Pancreas (tissue), 10 donors: ENCODE data around the gene METTL21A. TPM values are rescaled to one million over a fixed set of nuclear protein-coding genes. Genes with fewer than 3 reads are reported as not detected.

Experiments used
- ATAC-seq, 4 donors: fragments of 200-7000 bp; cut with Tn5 transposase; one replicate each; pipeline versions ENCODE4 v1.8.0 to v1.9.1; 2020; ENCODE audit warnings: mild to moderate bottlenecking in 4 of 4, moderate library complexity in 4 of 4
- DNase-seq, 6 donors: peaks; one replicate each; pipeline ENCODE4 v3.0.0-alpha.2; 2020
- FAIRE-seq: peaks from 2 replicates; lab custom pipeline; 2012; peaks lifted over from hg19 to GRCh38; lab: Jason Lieb, UNC
- H3K27ac ChIP-seq, 4 donors: fragments of 200-600 bp; sonication (generic); 1 replicate in 3 of 4; 2 replicates in 1 of 4; pipeline versions ENCODE4 v1.5.0 to v1.8.0; 2020
- H3K27me3 ChIP-seq, 4 donors: fragments of 200-600 bp; one replicate each; pipeline ENCODE4 v1.8.0; 2021
- H3K36me3 ChIP-seq, 3 donors: fragments of 200-600 bp; sonication (generic) in 1 of 3; one replicate each; pipeline versions ENCODE4 v1.5.0 to v1.8.0; 2020 to 2021
- H3K4me1 ChIP-seq, 3 donors: fragments of 200-600 bp; one replicate each; pipeline ENCODE4 v1.8.0; 2021
- H3K4me3 ChIP-seq, 4 donors: fragments of 200-600 bp; sonication (generic) in 2 of 4; one replicate each; pipeline versions ENCODE4 v1.5.0 to v1.8.0; 2020 to 2021
- H3K9me3 ChIP-seq, 4 donors: fragments of 200-600 bp; one replicate each; pipeline ENCODE4 v1.8.0; 2021
- WGBS, 2 donors: extraction: QIAGEN DNeasy Blood & Tissue Kit; methylation state at CpG; one replicate each; pipeline ENCODE4 v1.1.7; 2013; 5-methylcytosine and 5-hydroxymethylcytosine counted together
- intact Hi-C, 3 donors: fragments of 100-400 bp; cut with DNase I; formaldehyde crosslinking; loops; one replicate each; pipeline versions ENCODE4 v1.11.1 to v1.14.2; 2022
- polyA plus RNA-seq, 2 donors: library from polyadenylated mRNA; stranded (reverse); fragments of 200-250 nt; gene quantifications; one replicate each; pipeline ENCODE4 v1.2.3, GENCODE V29; 2013
- total RNA-seq, 6 donors: library from RNA; stranded (reverse); fragmentation: NEBNext Ultra II Directional in 4 of 6; extraction: Animal tissue kit (Norgen Biotek cat#: 25700) in 4 of 6; gene quantifications; one replicate each; pipeline versions ENCODE4 v1.2.1 to v1.2.4, GENCODE V29; 2021 to 2023
- TF ChIP-seq, protein P1 (sequence below), 4 donors: fragments of 200-600 bp; sonication (generic) in 3 of 4; IDR thresholded peaks; one replicate each; pipeline versions ENCODE4 v1.5.0 to v1.8.0; 2021; ENCODE audit warnings: antibody characterized with exemption in 4 of 4
- donor health status: healthy with polysubstance abuse.
- donor health status: DM: no; HTN: no; CAD: no; lungs with moderate emphysema.
- donor health status: DM: no; HTN: no; CAD: no.
- donor health status: control.
- donor health status: control.
- donor health status: Bipolar disorder and iron deficiency.
- donor health status: DM: yes; HTN: yes; CAD: no.
- donor health status: DM: no; HTN: no; CAD: no.
- donor health status: DM: no; HTN: no; CAD: no.
- donor health status: DM: yes; HTN: yes; CAD: no.

The METTL21A gene
- total and polyA plus RNA-seq, 8 donors: 4.2 to 9.1 (median 5.9) TPM

DNA sequence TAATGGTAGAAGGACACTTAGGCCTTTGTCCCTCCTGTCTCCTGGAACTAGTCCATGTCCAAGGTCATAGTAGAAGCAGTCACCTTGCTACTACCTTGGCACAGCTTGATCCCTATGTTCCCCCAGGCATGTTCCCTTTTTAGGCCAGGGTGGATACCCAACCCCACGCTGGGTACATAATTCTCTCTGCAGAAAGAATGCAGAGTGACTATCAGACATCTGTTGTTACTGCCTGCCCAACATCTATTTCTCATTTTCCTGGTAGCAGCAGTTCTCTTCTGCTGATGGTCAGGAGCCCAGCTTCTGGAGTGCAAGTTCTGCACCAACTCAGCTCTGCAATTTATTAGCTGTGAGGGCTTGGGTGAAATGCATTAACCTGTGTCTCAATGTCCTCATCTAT, 4.4 kb upstream of the METTL21A start:
- Histone ChIP-seq H3K9me3 (no peaks in the 10 kb centered on the region), H3K36me3 (no peaks in the 10 kb centered on the region), H3K4me3 (no peak overlapping the region), H3K27ac (no peak overlapping the region), H3K27me3 (no peaks in the 10 kb centered on the region), H3K4me1 (no peaks in the 10 kb centered on the region)
- ATAC-seq: no peak
- 50 to 76% methylated on average over 1 of the region's 1 CpG for WGBS, 2 donors
- FAIRE-seq: no peak
- DNase-seq: no peak
- intact Hi-C loops: no loop called here
- TF ChIP-seq, protein P1, sequence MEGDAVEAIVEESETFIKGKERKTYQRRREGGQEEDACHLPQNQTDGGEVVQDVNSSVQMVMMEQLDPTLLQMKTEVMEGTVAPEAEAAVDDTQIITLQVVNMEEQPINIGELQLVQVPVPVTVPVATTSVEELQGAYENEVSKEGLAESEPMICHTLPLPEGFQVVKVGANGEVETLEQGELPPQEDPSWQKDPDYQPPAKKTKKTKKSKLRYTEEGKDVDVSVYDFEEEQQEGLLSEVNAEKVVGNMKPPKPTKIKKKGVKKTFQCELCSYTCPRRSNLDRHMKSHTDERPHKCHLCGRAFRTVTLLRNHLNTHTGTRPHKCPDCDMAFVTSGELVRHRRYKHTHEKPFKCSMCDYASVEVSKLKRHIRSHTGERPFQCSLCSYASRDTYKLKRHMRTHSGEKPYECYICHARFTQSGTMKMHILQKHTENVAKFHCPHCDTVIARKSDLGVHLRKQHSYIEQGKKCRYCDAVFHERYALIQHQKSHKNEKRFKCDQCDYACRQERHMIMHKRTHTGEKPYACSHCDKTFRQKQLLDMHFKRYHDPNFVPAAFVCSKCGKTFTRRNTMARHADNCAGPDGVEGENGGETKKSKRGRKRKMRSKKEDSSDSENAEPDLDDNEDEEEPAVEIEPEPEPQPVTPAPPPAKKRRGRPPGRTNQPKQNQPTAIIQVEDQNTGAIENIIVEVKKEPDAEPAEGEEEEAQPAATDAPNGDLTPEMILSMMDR (IDR thresholded peaks at IDR 0.05): no peak

DNA sequence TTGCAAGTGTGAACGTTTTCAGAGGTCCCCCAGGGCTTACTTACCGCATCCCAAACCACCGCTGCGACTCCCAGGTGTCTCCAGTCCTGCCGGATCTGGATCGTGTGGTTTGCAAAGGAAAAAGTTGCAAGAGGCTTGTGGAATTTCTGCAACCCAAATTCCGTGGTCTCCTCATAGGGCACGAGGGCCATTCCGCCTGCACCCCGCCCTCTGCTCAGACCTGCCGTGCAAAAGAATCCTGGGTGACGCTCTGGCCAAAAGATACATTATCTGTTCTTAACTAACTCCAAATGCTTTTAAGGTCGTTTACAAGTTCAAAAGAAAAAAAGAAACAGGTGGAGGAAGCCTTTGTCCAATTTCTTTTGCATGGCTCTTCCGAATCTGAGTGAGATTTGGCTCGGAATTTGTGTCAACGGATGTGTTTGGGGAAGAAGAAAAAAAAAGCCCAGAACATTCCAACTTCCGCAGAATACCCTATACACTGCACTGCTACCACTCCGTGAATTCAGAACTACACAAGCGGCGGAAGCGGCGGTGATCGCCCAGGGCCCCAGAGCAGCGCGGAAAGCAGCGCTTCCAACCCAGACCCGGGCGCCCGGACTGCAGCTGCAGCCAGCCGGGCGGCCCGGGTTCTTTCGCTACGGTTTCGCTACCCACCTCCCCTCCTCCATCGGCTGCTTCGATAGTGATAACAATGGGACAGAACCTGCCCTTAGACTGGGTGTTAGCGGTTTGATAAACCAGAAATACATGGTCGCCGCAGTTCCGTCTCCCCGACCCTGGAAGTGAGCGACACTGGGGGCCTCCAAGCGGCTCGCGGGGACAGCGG, 795 bp downstream of the METTL21A start:
- TF ChIP-seq, protein P1 (IDR thresholded peaks at IDR 0.05): no peak
- intact Hi-C loops: no loop called here
- H3K27me3 ChIP-seq: no peaks in the 10 kb centered on the region
- ATAC-seq (peak; percentile 44 to 71 (median 54)), DNase-seq (peak; percentile 46 to 86 (median 64)), FAIRE-seq (no peak)
- H3K9me3 ChIP-seq: no peaks in the 10 kb centered on the region
- peak overlapping the region; percentile 65 to 98 (median 93) for H3K27ac ChIP-seq
- H3K4me1 ChIP-seq: peaks cover 0 to 7% (median 5%) of the 10 kb centered on the region in 3 donors
- no peaks in the 10 kb centered on the region for H3K36me3 ChIP-seq
- WGBS, 2 donors: 1% methylated on average over 47 of the region's 47 CpGs
- H3K4me3 ChIP-seq: peak overlapping the region; percentile 87 to 98 (median 94)

DNA sequence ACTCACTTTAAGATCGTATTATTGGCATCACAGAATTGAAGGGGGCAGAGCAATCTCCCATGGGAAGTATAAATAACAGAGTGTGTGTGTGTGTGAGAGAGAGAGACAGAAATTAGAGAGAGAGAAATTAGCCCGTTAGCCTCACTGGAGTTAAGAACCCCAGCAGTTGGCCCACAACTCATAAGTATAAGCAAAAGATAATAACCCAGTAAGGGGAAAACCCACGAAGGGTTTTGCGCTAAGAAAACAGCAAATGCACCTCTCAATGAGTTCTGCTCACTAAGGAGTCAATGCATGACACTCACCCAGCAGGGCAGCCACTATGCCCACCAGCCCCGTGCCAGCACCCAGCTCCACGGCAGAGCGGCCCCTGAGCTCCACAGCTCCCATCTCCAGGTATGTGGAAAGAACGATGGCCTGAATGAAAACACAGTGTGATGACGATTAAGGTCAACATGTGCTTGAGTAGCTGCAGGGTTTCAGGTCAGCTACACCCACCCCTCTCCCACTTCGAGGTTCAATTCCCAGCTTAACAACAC, 3.6 kb downstream of the METTL21A start:
- Histone ChIP-seq H3K4me1 (peaks cover 0 to 7% (median 5%) of the 10 kb centered on the region in 3 donors), H3K27ac (no peak overlapping the region), H3K27me3 (no peaks in the 10 kb centered on the region), H3K36me3 (no peaks in the 10 kb centered on the region), H3K4me3 (no peak overlapping the region), H3K9me3 (no peaks in the 10 kb centered on the region)
- DNase-seq (no peak), ATAC-seq (no peak), FAIRE-seq (no peak)
- 82 to 88% methylated on average over 10 of the region's 10 CpGs for WGBS, 2 donors
- TF ChIP-seq, protein P1 (IDR thresholded peaks at IDR 0.05): no peak
- intact Hi-C loops: no loop called here

DNA sequence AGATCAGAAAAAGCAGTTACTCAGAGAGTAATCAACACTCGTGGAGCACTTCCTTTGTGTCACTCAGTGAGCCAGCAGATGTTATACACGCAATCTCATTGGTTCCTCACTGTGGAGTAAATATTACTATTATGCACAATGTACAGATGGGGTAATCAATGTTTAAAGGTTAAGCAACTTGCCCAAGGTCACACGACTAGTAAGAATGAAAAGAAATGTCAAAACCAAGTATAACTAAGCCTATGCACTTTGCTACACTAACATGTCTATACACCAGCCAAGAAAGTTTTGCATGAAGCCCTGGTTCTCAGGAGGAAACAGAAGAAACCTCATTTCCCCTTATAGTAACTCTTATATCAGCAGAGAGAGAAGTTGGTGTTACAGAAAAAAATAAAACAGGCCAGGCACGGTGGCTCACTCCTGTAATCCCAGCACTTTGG, 5.4 kb downstream of the METTL21A start:
- H3K4me3 ChIP-seq: no peak overlapping the region
- no peaks in the 10 kb centered on the region for H3K9me3 ChIP-seq
- 44 to 45% methylated on average over 4 of the region's 4 CpGs for WGBS, 2 donors
- ATAC-seq: no peak
- TF ChIP-seq, protein P1 (IDR thresholded peaks at IDR 0.05): no peak
- intact Hi-C loops: no loop called here
- peaks cover 0 to 7% (median 5%) of the 10 kb centered on the region in 3 donors for H3K4me1 ChIP-seq
- no peaks in the 10 kb centered on the region for H3K27me3 ChIP-seq
- no peak overlapping the region for H3K27ac ChIP-seq
- no peaks in the 10 kb centered on the region for H3K36me3 ChIP-seq
- DNase-seq: no peak
- no peak for FAIRE-seq
